ENCODE data around the gene DGKD.

DGKD gene

DNA sequence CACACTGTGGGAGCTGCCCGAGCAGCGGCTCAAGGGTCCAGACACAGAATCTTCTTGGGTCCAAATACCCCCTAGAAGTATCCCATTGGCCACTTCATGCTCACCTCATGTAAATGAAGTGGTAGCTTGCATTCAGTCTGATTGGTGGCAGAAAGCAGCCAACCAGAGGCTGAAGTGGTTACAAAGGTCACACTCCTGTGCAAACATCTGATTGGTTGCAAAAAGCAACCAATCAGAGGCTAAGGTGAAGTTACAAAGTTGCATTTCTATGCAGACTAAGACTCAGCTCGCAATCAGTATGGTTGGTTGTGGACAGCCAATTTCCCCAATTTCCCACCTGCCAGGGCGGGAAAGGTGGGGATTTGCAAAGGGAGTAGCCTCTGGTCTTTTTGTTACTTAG, 94.3 kb downstream of the DGKD start:
- no peak overlapping the region for H3K4me3 ChIP-seq (ENCODE audit: low read length, poor library complexity, severe bottlenecking)
- peaks cover 98% of the 10 kb centered on the region; the same call in 1 of the 2 replicates for H3K36me3 ChIP-seq (ENCODE audit: insufficient read depth, low read length)
- H2AFZ ChIP-seq (ENCODE audit: low read length): no peak overlapping the region
- H3K4me2 ChIP-seq (ENCODE audit: low read depth, low read length, poor library complexity, severe bottlenecking): no peak overlapping the region
- H3K79me2 ChIP-seq (ENCODE audit: insufficient read depth, low read length): no peaks in the 10 kb centered on the region
- TF ChIP-seq, protein P1, sequence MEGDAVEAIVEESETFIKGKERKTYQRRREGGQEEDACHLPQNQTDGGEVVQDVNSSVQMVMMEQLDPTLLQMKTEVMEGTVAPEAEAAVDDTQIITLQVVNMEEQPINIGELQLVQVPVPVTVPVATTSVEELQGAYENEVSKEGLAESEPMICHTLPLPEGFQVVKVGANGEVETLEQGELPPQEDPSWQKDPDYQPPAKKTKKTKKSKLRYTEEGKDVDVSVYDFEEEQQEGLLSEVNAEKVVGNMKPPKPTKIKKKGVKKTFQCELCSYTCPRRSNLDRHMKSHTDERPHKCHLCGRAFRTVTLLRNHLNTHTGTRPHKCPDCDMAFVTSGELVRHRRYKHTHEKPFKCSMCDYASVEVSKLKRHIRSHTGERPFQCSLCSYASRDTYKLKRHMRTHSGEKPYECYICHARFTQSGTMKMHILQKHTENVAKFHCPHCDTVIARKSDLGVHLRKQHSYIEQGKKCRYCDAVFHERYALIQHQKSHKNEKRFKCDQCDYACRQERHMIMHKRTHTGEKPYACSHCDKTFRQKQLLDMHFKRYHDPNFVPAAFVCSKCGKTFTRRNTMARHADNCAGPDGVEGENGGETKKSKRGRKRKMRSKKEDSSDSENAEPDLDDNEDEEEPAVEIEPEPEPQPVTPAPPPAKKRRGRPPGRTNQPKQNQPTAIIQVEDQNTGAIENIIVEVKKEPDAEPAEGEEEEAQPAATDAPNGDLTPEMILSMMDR (conservative IDR thresholded peaks at IDR 0.05; ENCODE audit: low read length): no peak
- no peak for TF ChIP-seq EZH2phosphoT487 (IDR thresholded peaks at IDR 0.05; ENCODE audit: borderline replicate concordance)
- no peaks in the 10 kb centered on the region for H3K4me1 ChIP-seq (ENCODE audit: insufficient read depth, low read length, poor library complexity, severe bottlenecking)
- no peak overlapping the region for H3K9ac ChIP-seq (ENCODE audit: low read depth, low read length, poor library complexity, severe bottlenecking)
- no peaks in the 10 kb centered on the region for H4K20me1 ChIP-seq (ENCODE audit: insufficient read depth, low read length, poor library complexity, severe bottlenecking)
- H3K27me3 ChIP-seq (ENCODE audit: insufficient read depth, low read length, poor library complexity, severe bottlenecking): no peaks in the 10 kb centered on the region
- no peaks in the 10 kb centered on the region for H3K9me2 ChIP-seq (replicated peaks; ENCODE audit: low read depth, low read length)
- H3F3A ChIP-seq (ENCODE audit: low read depth): no peaks in the 10 kb centered on the region
- no peaks in the 10 kb centered on the region for H3K9me3 ChIP-seq (ENCODE audit: insufficient read depth, low read depth, low read length)

DNA sequence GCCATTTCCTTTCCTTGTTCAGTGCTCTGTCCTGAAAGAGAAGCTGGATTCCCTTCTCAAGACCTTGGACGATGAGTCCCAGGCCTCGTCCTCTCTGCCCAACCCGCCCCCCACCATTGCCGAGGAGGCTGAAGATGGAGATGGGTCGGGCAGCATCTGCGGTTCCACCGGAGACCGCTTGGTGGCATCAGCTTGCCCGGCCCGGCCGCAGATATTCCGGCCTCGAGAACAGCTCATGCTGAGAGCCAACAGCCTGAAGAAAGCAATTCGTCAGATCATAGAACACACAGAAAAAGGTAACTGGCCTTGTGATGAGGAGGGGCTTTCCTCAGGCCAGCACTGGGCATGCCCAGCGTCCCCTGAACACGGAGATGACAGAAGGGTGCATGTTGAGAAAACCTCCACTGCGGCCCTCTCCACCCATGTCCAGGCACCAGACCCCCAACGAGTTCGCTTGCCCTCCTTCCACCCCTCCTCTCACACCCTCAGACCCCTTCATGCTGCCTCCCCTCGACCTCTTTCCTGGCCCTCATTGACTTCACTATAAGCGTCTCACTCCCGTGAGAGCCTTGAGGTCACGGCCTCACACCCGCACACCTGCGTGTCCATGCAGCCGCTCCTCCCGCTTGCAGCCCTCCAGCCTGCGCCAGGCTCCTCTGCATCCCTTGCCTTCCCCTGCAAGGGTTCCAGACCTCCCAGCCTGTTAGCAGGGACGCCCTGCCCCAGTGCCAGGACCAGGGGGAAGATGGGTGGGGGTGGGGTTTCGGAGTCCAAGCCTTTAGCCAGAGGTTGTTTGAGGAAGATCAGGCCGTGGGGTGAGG, 95.0 kb downstream of the DGKD start:
- Histone ChIP-seq H3K36me3 (ENCODE audit: insufficient read depth, low read length) (peaks cover 99% of the 10 kb centered on the region; the same call in 1 of the 2 replicates), H3K9ac (ENCODE audit: low read depth, low read length, poor library complexity, severe bottlenecking) (no peak overlapping the region), H3F3A (ENCODE audit: low read depth) (no peaks in the 10 kb centered on the region), H4K20me1 (ENCODE audit: insufficient read depth, low read length, poor library complexity, severe bottlenecking) (no peaks in the 10 kb centered on the region), H3K9me3 (ENCODE audit: insufficient read depth, low read depth, low read length) (no peaks in the 10 kb centered on the region), H3K27me3 (ENCODE audit: insufficient read depth, low read length, poor library complexity, severe bottlenecking) (no peaks in the 10 kb centered on the region), H3K4me2 (ENCODE audit: low read depth, low read length, poor library complexity, severe bottlenecking) (no peak overlapping the region), H3K4me3 (ENCODE audit: low read length, poor library complexity, severe bottlenecking) (no peak overlapping the region), H3K79me2 (ENCODE audit: insufficient read depth, low read length) (no peaks in the 10 kb centered on the region), H2AFZ (ENCODE audit: low read length) (no peak overlapping the region), H3K4me1 (ENCODE audit: insufficient read depth, low read length, poor library complexity, severe bottlenecking) (no peaks in the 10 kb centered on the region), H3K9me2 (replicated peaks; ENCODE audit: low read depth, low read length) (no peaks in the 10 kb centered on the region)
- no peak for TF ChIP-seq EZH2phosphoT487 (IDR thresholded peaks at IDR 0.05; ENCODE audit: borderline replicate concordance)
- TF ChIP-seq, protein P1 (conservative IDR thresholded peaks at IDR 0.05; ENCODE audit: low read length): no peak

DNA sequence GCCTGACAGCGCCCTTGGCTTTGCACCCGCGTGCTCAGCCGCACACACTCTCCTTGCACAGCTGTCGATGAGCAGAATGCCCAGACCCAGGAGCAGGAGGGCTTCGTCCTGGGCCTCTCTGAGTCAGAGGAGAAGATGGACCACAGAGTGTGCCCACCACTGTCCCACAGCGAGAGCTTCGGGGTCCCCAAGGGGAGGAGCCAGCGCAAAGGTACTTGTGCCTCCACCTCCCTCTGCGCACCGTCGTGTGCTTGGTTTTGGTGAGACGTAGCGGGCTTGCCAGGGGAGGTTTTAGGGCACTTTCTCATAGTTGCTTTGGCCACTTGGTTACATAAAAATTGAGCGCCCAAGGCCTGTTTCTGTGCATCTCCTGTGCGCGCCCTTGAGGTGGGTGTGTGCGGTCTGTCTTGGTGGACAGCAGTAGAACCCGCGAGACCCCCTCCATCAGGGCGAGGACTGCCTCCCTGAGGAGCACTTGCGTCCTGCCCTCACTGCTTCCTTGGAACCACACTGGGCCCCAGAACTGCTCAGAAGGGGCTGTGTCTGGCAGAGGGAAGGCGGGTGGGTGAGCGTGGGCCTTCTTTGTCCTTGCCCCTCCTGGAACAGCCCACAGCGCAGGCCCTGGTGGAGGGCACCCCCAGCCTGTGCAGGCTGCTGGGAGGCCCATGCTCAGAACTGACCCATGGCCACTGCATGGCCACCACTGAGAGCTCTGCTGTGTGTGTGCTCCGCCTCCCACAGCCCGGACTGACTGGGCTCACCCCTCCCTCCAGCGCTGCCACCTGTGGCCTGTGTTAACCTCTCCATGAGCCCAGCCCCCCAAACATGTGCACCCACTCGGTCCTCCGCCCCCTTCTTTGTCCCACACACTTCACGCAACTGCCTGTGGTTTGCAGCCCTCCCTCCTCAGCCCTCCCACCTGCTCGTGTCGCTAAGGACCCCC, 95.9 kb downstream of the DGKD start:
- no peaks in the 10 kb centered on the region for H3K79me2 ChIP-seq (ENCODE audit: insufficient read depth, low read length)
- H3K36me3 ChIP-seq (ENCODE audit: insufficient read depth, low read length): peaks cover 98% of the 10 kb centered on the region; the same call in 1 of the 2 replicates
- H3F3A ChIP-seq (ENCODE audit: low read depth): no peaks in the 10 kb centered on the region
- H3K4me1 ChIP-seq (ENCODE audit: insufficient read depth, low read length, poor library complexity, severe bottlenecking): no peaks in the 10 kb centered on the region
- no peaks in the 10 kb centered on the region for H3K27me3 ChIP-seq (ENCODE audit: insufficient read depth, low read length, poor library complexity, severe bottlenecking)
- no peak overlapping the region for H3K4me3 ChIP-seq (ENCODE audit: low read length, poor library complexity, severe bottlenecking)
- H3K9ac ChIP-seq (ENCODE audit: low read depth, low read length, poor library complexity, severe bottlenecking): no peak overlapping the region
- no peak for TF ChIP-seq EZH2phosphoT487 (IDR thresholded peaks at IDR 0.05; ENCODE audit: borderline replicate concordance)
- TF ChIP-seq, protein P1 (conservative IDR thresholded peaks at IDR 0.05; ENCODE audit: low read length): no peak
- H2AFZ ChIP-seq (ENCODE audit: low read length): no peak overlapping the region
- no peaks in the 10 kb centered on the region for H3K9me3 ChIP-seq (ENCODE audit: insufficient read depth, low read depth, low read length)
- H3K4me2 ChIP-seq (ENCODE audit: low read depth, low read length, poor library complexity, severe bottlenecking): no peak overlapping the region
- peaks cover 1% of the 10 kb centered on the region for H4K20me1 ChIP-seq (ENCODE audit: insufficient read depth, low read length, poor library complexity, severe bottlenecking)
- H3K9me2 ChIP-seq (replicated peaks; ENCODE audit: low read depth, low read length): no peaks in the 10 kb centered on the region

Data from Loucy (cell line).